Mucosa of stomach (tissue), 1 donor: ENCODE results near the gene KCNMA1.
"Not testable (repeated sequence)": the region's sequence is repeated elsewhere in the genome, so short reads cannot be mapped to it uniquely, and the experiment has no call there.

ENCODE experiments used
- H3K27me3 ChIP-seq: one replicate; pipeline ENCODE4 v1.7.0; 2013; ENCODE audit warnings: mild to moderate bottlenecking, low read length; ENCODE audit not compliant: control insufficient read depth, insufficient read depth
- H3K36me3 ChIP-seq: one replicate; pipeline ENCODE4 v1.7.0; 2013; ENCODE audit warnings: low read length; ENCODE audit not compliant: control insufficient read depth, insufficient read depth
- H3K4me1 ChIP-seq: one replicate; pipeline ENCODE4 v1.7.0; 2013; ENCODE audit warnings: mild to moderate bottlenecking, low read length; ENCODE audit not compliant: control insufficient read depth, insufficient read depth
- H3K4me3 ChIP-seq: one replicate; pipeline ENCODE4 v1.7.0; 2013; ENCODE audit warnings: low read length
- H3K9ac ChIP-seq: one replicate; pipeline ENCODE4 v1.7.0; 2013; ENCODE audit warnings: mild to moderate bottlenecking, low read length, moderate library complexity
- H3K9me3 ChIP-seq: one replicate; pipeline ENCODE4 v1.7.0; 2013; ENCODE audit warnings: mild to moderate bottlenecking, low read length, moderate library complexity; ENCODE audit not compliant: control insufficient read depth
- donor health status: Pancreatic carcinoma.

Gene KCNMA1

GRCh38 chr10:77572520-77572919 is 65.1 kb downstream of the KCNMA1 start:
- not testable (repeated sequence) for H3K4me1 ChIP-seq, H3K9me3 ChIP-seq

GRCh38 chr10:77571490-77571889 is 66.1 kb downstream of the KCNMA1 start:
- H3K9ac ChIP-seq: no peak overlapping the region
- H3K4me3 ChIP-seq: no peak overlapping the region
- H3K4me1 ChIP-seq: peaks cover 10% of the 10 kb centered on the region
- no peaks in the 10 kb centered on the region for H3K36me3 ChIP-seq
- no peaks in the 10 kb centered on the region for H3K9me3 ChIP-seq
- H3K27me3 ChIP-seq: no peaks in the 10 kb centered on the region

More at GRCh38 chr10:77572520-77572919, 65.1 kb downstream of the KCNMA1 start:
- H3K4me3 ChIP-seq, H3K36me3 ChIP-seq, H3K9ac ChIP-seq, H3K27me3 ChIP-seq: not testable (repeated sequence)

- no peak overlapping the region for H3K9ac ChIP-seq
- peaks cover 24% of the 10 kb centered on the region for H3K4me1 ChIP-seq
- H3K9me3 ChIP-seq: no peaks in the 10 kb centered on the region
- no peaks in the 10 kb centered on the region for H3K36me3 ChIP-seq
- no peaks in the 10 kb centered on the region for H3K27me3 ChIP-seq
- H3K4me3 ChIP-seq: no peak overlapping the region
Observed at GRCh38 chr10:77566914-77567566, 70.6 kb downstream of the KCNMA1 start.

GRCh38 chr10:77566236-77566635 is 71.4 kb downstream of the KCNMA1 start:
- no peak overlapping the region for H3K4me3 ChIP-seq
- H3K27me3 ChIP-seq: no peaks in the 10 kb centered on the region
- no peaks in the 10 kb centered on the region for H3K36me3 ChIP-seq
- H3K4me1 ChIP-seq: peaks cover 19% of the 10 kb centered on the region
- no peaks in the 10 kb centered on the region for H3K9me3 ChIP-seq
- H3K9ac ChIP-seq: no peak overlapping the region

- Histone ChIP-seq H3K9ac (no peak overlapping the region), H3K4me1 (peaks cover 19% of the 10 kb centered on the region), H3K27me3 (no peaks in the 10 kb centered on the region)
Observed at GRCh38 chr10:77565590-77566023, 72.0 kb downstream of the KCNMA1 start.

GRCh38 chr10:77564731-77565589 is 72.6 kb downstream of the KCNMA1 start:
- Histone ChIP-seq H3K9me3 (no peaks in the 10 kb centered on the region), H3K4me1 (peaks cover 19% of the 10 kb centered on the region), H3K36me3 (no peaks in the 10 kb centered on the region), H3K27me3 (no peaks in the 10 kb centered on the region), H3K4me3 (no peak overlapping the region), H3K9ac (no peak overlapping the region)

More at GRCh38 chr10:77565590-77566023, 72.0 kb downstream of the KCNMA1 start:
- Histone ChIP-seq H3K9me3 (no peaks in the 10 kb centered on the region), H3K36me3 (no peaks in the 10 kb centered on the region), H3K4me3 (no peak overlapping the region)

- Histone ChIP-seq H3K36me3 (no peaks in the 10 kb centered on the region), H3K9ac (no peak overlapping the region), H3K4me1 (peaks cover 19% of the 10 kb centered on the region), H3K4me3 (no peak overlapping the region), H3K9me3 (no peaks in the 10 kb centered on the region), H3K27me3 (no peaks in the 10 kb centered on the region)
Observed at GRCh38 chr10:77563638-77564270, 73.9 kb downstream of the KCNMA1 start.

GRCh38 chr10:77562742-77563141 is 74.9 kb downstream of the KCNMA1 start:
- H3K4me3 ChIP-seq: no peak overlapping the region
- no peaks in the 10 kb centered on the region for H3K27me3 ChIP-seq
- no peaks in the 10 kb centered on the region for H3K36me3 ChIP-seq
- no peak overlapping the region for H3K9ac ChIP-seq
- H3K9me3 ChIP-seq: no peaks in the 10 kb centered on the region
- peaks cover 19% of the 10 kb centered on the region for H3K4me1 ChIP-seq

- Histone ChIP-seq H3K9me3 (no peaks in the 10 kb centered on the region), H3K4me1 (peaks cover 22% of the 10 kb centered on the region), H3K4me3 (no peak overlapping the region), H3K9ac (no peak overlapping the region), H3K27me3 (no peaks in the 10 kb centered on the region), H3K36me3 (no peaks in the 10 kb centered on the region)
Observed at GRCh38 chr10:77561991-77562390, 75.6 kb downstream of the KCNMA1 start.

GRCh38 chr10:77560471-77560870 is 77.1 kb downstream of the KCNMA1 start:
- peaks cover 23% of the 10 kb centered on the region for H3K4me1 ChIP-seq
- no peak overlapping the region for H3K4me3 ChIP-seq
- H3K9me3 ChIP-seq: no peaks in the 10 kb centered on the region
- no peak overlapping the region for H3K9ac ChIP-seq
- no peaks in the 10 kb centered on the region for H3K36me3 ChIP-seq
- H3K27me3 ChIP-seq: no peaks in the 10 kb centered on the region

- no peak overlapping the region for H3K9ac ChIP-seq
- H3K27me3 ChIP-seq: no peaks in the 10 kb centered on the region
- no peaks in the 10 kb centered on the region for H3K36me3 ChIP-seq
- H3K4me1 ChIP-seq: peaks cover 23% of the 10 kb centered on the region
- no peaks in the 10 kb centered on the region for H3K9me3 ChIP-seq
- no peak overlapping the region for H3K4me3 ChIP-seq
Observed at GRCh38 chr10:77560052-77560451, 77.6 kb downstream of the KCNMA1 start.
